Hepatocyte (in vitro differentiated cells): ENCODE results near the gene MGMT. TPM values are rescaled to one million over a fixed set of nuclear protein-coding genes. Genes with fewer than 3 reads are reported as not detected.

Source experiments
- DNase-seq: peaks from one replicate; pipeline ENCODE4 v3.0.0-alpha.2; 2016; ENCODE audit warnings: low spot score
- H2AFZ ChIP-seq: fragments of 200-600 bp; sonication (generic); 2 replicates; pipeline ENCODE4 v1.6.0; 2016; ENCODE audit warnings: antibody characterized with exemption, mild to moderate bottlenecking
- H3K27ac ChIP-seq: fragments of 200-600 bp; sonication (generic); 2 replicates; pipeline ENCODE4 v1.5.1; 2016; ENCODE audit warnings: mild to moderate bottlenecking
- H3K27me3 ChIP-seq: fragments of 200-600 bp; sonication (generic); 2 replicates; pipeline ENCODE4 v1.6.1; 2016
- H3K36me3 ChIP-seq: fragments of 200-600 bp; sonication (generic); replicated peaks from 2 replicates; pipeline ENCODE4 v1.5.1; 2016; ENCODE audit warnings: low read depth; ENCODE audit not compliant: insufficient read depth
- H3K4me1 ChIP-seq: fragments of 200-600 bp; sonication (generic); 2 replicates; pipeline ENCODE4 v1.5.1; 2016; ENCODE audit warnings: mild to moderate bottlenecking, moderate library complexity; ENCODE audit not compliant: insufficient read depth
- H3K4me2 ChIP-seq: fragments of 200-600 bp; sonication (generic); 2 replicates; pipeline ENCODE4 v1.6.0; 2016
- H3K4me3 ChIP-seq: fragments of 200-600 bp; sonication (generic); 2 replicates; pipeline ENCODE4 v1.5.1; 2016; ENCODE audit warnings: mild to moderate bottlenecking
- H3K79me2 ChIP-seq: fragments of 200-600 bp; sonication (generic); 2 replicates; pipeline ENCODE4 v1.6.0; 2017; ENCODE audit warnings: mild to moderate bottlenecking
- H3K9me2 ChIP-seq: fragments of 200-600 bp; sonication (generic); replicated peaks from 2 replicates; pipeline ENCODE4 v1.6.0; 2017; ENCODE audit warnings: mild to moderate bottlenecking; ENCODE audit not compliant: insufficient read depth
- H3K9me3 ChIP-seq: fragments of 200-600 bp; sonication (generic); 2 replicates; pipeline ENCODE4 v1.5.1; 2016; ENCODE audit warnings: low read depth, mild to moderate bottlenecking
- H4K20me1 ChIP-seq: fragments of 200-600 bp; sonication (generic); 2 replicates; pipeline ENCODE4 v1.6.0; 2016; ENCODE audit warnings: mild to moderate bottlenecking; ENCODE audit not compliant: insufficient read depth, poor library complexity, severe bottlenecking
- CTCF ChIP-seq: fragments of 200-600 bp; sonication (generic); IDR thresholded peaks from 2 replicates; pipeline ENCODE4 v1.5.1; 2016; ENCODE audit warnings: antibody characterized with exemption, mild to moderate bottlenecking; ENCODE audit not compliant: poor library complexity
- EZH2 ChIP-seq: fragments of 200-600 bp; sonication (generic); IDR thresholded peaks from 2 replicates; pipeline ENCODE4 v1.6.1; 2016; ENCODE audit warnings: antibody characterized with exemption, mild to moderate bottlenecking, borderline replicate concordance
- EZH2phosphoT487 ChIP-seq: fragments of 200-600 bp; sonication (generic); IDR thresholded peaks from one replicate; pipeline ENCODE4 v1.6.1; 2018; ENCODE audit warnings: antibody characterized with exemption, mild to moderate bottlenecking, low read depth, moderate library complexity; ENCODE audit not compliant: unreplicated experiment, severe bottlenecking
- WGBS: methylation state at CpG from one replicate; pipeline ENCODE4 v1.1.6; 2016; ENCODE audit warnings: low lambda C conversion rate; ENCODE audit errors: missing lambda C conversion rate; 5-methylcytosine and 5-hydroxymethylcytosine counted together
- polyA plus RNA-seq: library from polyadenylated mRNA; unstranded; fragments of >200 nt; fragmentation: Nextera tagmentation; extraction: Ambion mirVana; gene quantifications from 2 replicates; pipeline ENCODE4 v1.2.1, GENCODE V29; 2016
- total RNA-seq: library from RNA; depleted of rRNA; stranded (reverse); fragments of >200 nt; gene quantifications from 2 replicates; pipeline ENCODE4 v1.2.3, GENCODE V29; 2014

The MGMT gene
- total and polyA plus RNA-seq, 2 experiments from 2014 or later = 41.5 to 41.9 TPM

GRCh38 chr10:129758207-129759021, 291.4 kb downstream of the MGMT start:
- Histone ChIP-seq H3K4me3 (no peak overlapping the region), H3K4me1 (no peaks in the 10 kb centered on the region), H3K27ac (no peak overlapping the region), H3K9me3 (no peaks in the 10 kb centered on the region), H3K36me3 (no peaks in the 10 kb centered on the region), H3K79me2 (no peaks in the 10 kb centered on the region), H3K27me3 (no peaks in the 10 kb centered on the region), H2AFZ (no peak overlapping the region), H3K4me2 (no peak overlapping the region), H3K9me2 (no peaks in the 10 kb centered on the region), H4K20me1 (no peaks in the 10 kb centered on the region)
- WGBS = 96% methylated on average over 22 of the region's 22 CpGs
- DNase-seq = no peak
- TF ChIP-seq EZH2phosphoT487 = no peak
- TF ChIP-seq EZH2 = no peak
- no peak for TF ChIP-seq CTCF

- Histone ChIP-seq H3K79me2 (no peaks in the 10 kb centered on the region), H3K9me3 (no peaks in the 10 kb centered on the region), H3K4me3 (no peak overlapping the region), H2AFZ (no peak overlapping the region), H3K9me2 (no peaks in the 10 kb centered on the region), H4K20me1 (no peaks in the 10 kb centered on the region), H3K36me3 (no peaks in the 10 kb centered on the region), H3K4me2 (no peak overlapping the region), H3K27ac (no peak overlapping the region), H3K27me3 (no peaks in the 10 kb centered on the region), H3K4me1 (no peaks in the 10 kb centered on the region)
- no peak for DNase-seq
- TF ChIP-seq EZH2phosphoT487 (no peak), CTCF (no peak), EZH2 (no peak)
- WGBS = 95% methylated on average over 21 of the region's 21 CpGs
Measured at GRCh38 chr10:129759214-129760002, 292.4 kb downstream of the MGMT start.

GRCh38 chr10:129760003-129760315, 292.9 kb downstream of the MGMT start:
- no peak overlapping the region for H3K4me3 ChIP-seq
- 98% methylated on average over 11 of the region's 11 CpGs for WGBS
- H3K36me3 ChIP-seq = no peaks in the 10 kb centered on the region
- no peaks in the 10 kb centered on the region for H3K9me2 ChIP-seq
- no peak overlapping the region for H3K27ac ChIP-seq
- H3K4me2 ChIP-seq = no peak overlapping the region
- H2AFZ ChIP-seq = no peak overlapping the region
- no peak for DNase-seq
- no peaks in the 10 kb centered on the region for H4K20me1 ChIP-seq
- H3K9me3 ChIP-seq = no peaks in the 10 kb centered on the region
- TF ChIP-seq EZH2 = no peak
- TF ChIP-seq CTCF = no peak
- no peak for TF ChIP-seq EZH2phosphoT487
- no peaks in the 10 kb centered on the region for H3K27me3 ChIP-seq
- H3K4me1 ChIP-seq = no peaks in the 10 kb centered on the region
- no peaks in the 10 kb centered on the region for H3K79me2 ChIP-seq
